Thyroid gland (tissue), 4 donors: ENCODE measurements around the gene WDR73.

Experiments
- CTCF ChIP-seq, 6 experiments: fragments of 200-600 bp in 3 of 6; fragments of 450-650 bp in 3 of 6; sonication (generic) in 3 of 6; IDR thresholded peaks; one replicate each; pipeline ENCODE4 v1.5.1; 2016 to 2019; ENCODE audit warnings: antibody characterized with exemption in 6 of 6, mild to moderate bottlenecking in 2 of 6, inconsistent platforms in 1 of 6, moderate library complexity in 1 of 6
- POLR2A ChIP-seq, 2 donors: fragments of 450-650 bp; IDR thresholded peaks; one replicate each; pipeline ENCODE4 v1.6.1; 2017; ENCODE audit warnings: antibody characterized with exemption in 2 of 2, mild to moderate bottlenecking in 2 of 2, moderate library complexity in 1 of 2

DNA sequence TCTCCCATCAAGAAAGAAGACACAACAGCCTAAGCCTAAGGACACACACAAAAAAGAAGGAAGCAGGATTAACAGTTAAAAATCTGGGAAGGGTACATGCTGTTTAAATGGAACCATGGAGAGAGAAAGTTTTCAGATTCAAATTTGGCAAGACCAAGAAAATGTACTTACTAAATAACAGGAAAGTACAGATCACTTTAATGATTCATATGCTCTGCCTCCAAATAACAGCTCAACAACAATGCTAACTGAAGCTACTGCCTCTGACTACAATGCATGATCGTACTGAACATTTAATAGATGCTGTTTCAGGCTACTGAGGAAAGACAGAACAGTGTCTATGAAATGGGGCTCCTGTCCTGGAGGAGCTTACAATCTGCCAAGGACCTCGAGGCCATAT, 12.3 kb upstream of the WDR73 start:
- TF ChIP-seq CTCF (IDR thresholded peaks at IDR 0.05) (no peak), POLR2A (IDR thresholded peaks at IDR 0.05) (no peak)
